ENCODE results near the gene ATP6V0E2. TPM values are rescaled to one million over a fixed set of nuclear protein-coding genes. Genes with fewer than 3 reads are reported as not detected.

Gene ATP6V0E2
- total and polyA plus RNA-seq, 4 donors, result 12.2 to 24.3 (median 18.0) TPM

DNA sequence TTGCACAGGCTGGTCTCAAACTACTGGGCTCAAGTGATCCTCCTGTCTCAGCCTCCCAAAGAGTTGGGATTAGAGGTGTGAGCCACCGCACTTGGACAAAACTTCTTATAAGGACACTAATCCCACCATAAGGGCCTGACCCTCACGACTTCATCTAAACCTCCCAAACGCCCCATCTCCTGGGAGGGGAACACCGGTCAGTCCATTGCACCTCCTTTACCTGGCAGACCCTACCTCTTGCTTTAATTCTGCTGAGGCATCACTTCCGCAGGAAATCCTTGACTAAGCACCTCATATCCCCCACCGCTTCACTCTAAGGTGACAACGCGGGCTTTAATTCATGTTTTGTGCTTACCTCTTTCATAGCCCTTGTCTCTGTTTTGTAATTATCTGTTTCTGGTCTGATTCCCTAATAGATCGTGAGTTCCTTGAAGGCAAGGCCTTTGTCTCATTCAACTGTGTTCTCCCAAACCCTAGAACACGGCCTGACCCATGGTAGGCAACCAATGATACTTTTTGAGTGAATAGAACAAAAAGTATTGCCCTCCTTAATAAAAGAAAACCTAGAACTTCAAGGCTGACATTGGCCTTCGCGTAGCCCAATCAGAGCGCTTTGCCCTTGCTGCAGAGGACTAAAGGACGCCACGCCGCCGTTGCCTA lies 36.1 kb upstream of the ATP6V0E2 start:
- Histone ChIP-seq H3K27me3 (ENCODE audit: control insufficient read depth in 1 of 2, insufficient read depth in 2 of 2, low read length in 1 of 2) (no peaks in the 10 kb centered on the region), H3K4me3 (ENCODE audit: low read length in 2 of 2) (no peak overlapping the region), H3K27ac (ENCODE audit: low read depth in 1 of 2, low read length in 2 of 2) (no peak overlapping the region), H3K9me3 (ENCODE audit: control insufficient read depth, low read length) (no peaks in the 10 kb centered on the region), H3K4me1 (ENCODE audit: control insufficient read depth in 1 of 2, insufficient read depth in 2 of 2, low read length in 2 of 2) (no peaks in the 10 kb centered on the region), H3K36me3 (ENCODE audit: control insufficient read depth in 1 of 2, insufficient read depth in 2 of 2, low read length in 1 of 2) (no peaks in the 10 kb centered on the region)
- ATAC-seq (ENCODE audit: low FRiP score) (no peak), DNase-seq (no peak)
- WGBS, 2 donors, result 34 to 36% methylated on average over 17 of the region's 17 CpGs
- intact Hi-C loops (cut with DNase I), result loop anchor here (2.0 to 10.0 kb wide), 5 partner anchors 37 to 213 kb away; partner anchors contain the start of gene ZNF467 (in 1 of the 2)

DNA sequence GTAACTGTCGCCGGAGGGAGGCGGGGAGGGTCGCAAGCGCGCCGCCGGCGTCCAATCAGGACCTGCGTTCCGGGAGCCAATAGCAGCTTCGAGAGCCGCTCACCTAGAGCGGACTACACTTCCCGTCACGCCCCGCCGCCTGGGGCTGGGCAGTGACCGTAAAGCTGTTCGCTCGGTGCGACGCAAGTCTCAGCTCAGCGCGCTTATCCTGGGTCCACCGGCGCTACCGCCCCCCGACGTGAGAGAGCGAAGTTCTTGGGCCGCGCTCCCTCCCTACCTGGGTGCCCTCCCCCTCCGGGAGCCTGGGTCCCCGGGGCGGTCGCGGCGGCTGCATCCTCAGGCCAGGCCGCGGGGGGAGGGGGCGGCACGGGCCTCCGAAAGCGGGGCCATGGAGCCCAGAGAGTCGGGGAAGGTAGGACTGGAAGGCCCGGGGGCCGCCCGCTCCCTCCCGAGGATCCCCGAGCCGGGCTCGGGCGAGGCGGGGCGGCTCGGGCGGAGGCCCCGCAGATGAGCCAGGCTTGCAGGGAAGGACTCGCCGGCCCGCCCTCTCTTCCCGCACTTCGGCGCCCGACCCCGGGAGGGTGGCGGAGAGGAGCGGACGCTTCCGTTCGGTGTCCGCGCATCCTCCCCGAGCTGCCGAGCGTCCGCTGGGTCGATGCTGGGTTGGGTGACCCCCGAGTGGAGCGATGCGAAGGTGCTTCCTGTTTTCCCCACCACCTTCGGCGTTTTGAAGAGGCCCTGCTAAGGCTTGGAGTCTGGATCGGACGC lies 35.4 kb upstream of the ATP6V0E2 start, which contains the start of gene ZNF862:
Gene ZNF862 (plus strand): TSS at position 152 of the 768 bp plus-strand sequence. CDS start 237 bp downstream, at position 389.
- ATAC-seq (ENCODE audit: low FRiP score) (peak; percentile 99), DNase-seq (peak; percentile 99)
- Histone ChIP-seq H3K36me3 (ENCODE audit: control insufficient read depth in 1 of 2, insufficient read depth in 2 of 2, low read length in 1 of 2) (no peaks in the 10 kb centered on the region), H3K27ac (ENCODE audit: low read depth in 1 of 2, low read length in 2 of 2) (peak within 1 kb of the TSS in 1 of 2 donors; percentile 46), H3K4me1 (ENCODE audit: control insufficient read depth in 1 of 2, insufficient read depth in 2 of 2, low read length in 2 of 2) (no peaks in the 10 kb centered on the region), H3K4me3 (ENCODE audit: low read length in 2 of 2) (peak within 1 kb of the TSS; percentile 72 to 94), H3K27me3 (ENCODE audit: control insufficient read depth in 1 of 2, insufficient read depth in 2 of 2, low read length in 1 of 2) (no peaks in the 10 kb centered on the region), H3K9me3 (ENCODE audit: control insufficient read depth, low read length) (no peaks in the 10 kb centered on the region)
- intact Hi-C loops (cut with DNase I), result loop anchor here (2.0 to 10.0 kb wide), 5 partner anchors 36 to 214 kb away; partner anchors contain the start of gene ZNF467 (in 1 of the 2)
- 0% methylated on average over 55 to 86 of the region's 86 CpGs for WGBS, 2 donors

- DNase-seq, result no peak
- intact Hi-C loops (cut with DNase I), result loop anchor here (2.0 to 10.0 kb wide), 5 partner anchors 36 to 214 kb away; partner anchors contain the start of gene ZNF467 (in 1 of the 2)
- Histone ChIP-seq H3K27ac (ENCODE audit: low read depth in 1 of 2, low read length in 2 of 2) (no peak overlapping the region), H3K4me1 (ENCODE audit: control insufficient read depth in 1 of 2, insufficient read depth in 2 of 2, low read length in 2 of 2) (no peaks in the 10 kb centered on the region), H3K4me3 (ENCODE audit: low read length in 2 of 2) (peak overlapping the region; percentile 72 to 94), H3K36me3 (ENCODE audit: control insufficient read depth in 1 of 2, insufficient read depth in 2 of 2, low read length in 1 of 2) (no peaks in the 10 kb centered on the region), H3K9me3 (ENCODE audit: control insufficient read depth, low read length) (no peaks in the 10 kb centered on the region), H3K27me3 (ENCODE audit: control insufficient read depth in 1 of 2, insufficient read depth in 2 of 2, low read length in 1 of 2) (no peaks in the 10 kb centered on the region)
- 9 to 11% methylated on average over 6 of the region's 6 CpGs for WGBS, 2 donors
- ATAC-seq (ENCODE audit: low FRiP score), result no peak
Observed at GRCh38 chr7:149838992-149839408, 34.8 kb upstream of the ATP6V0E2 start.

- 97 to 98% methylated on average over 5 of the region's 5 CpGs for WGBS, 2 donors
- Histone ChIP-seq H3K9me3 (ENCODE audit: control insufficient read depth, low read length) (no peaks in the 10 kb centered on the region), H3K27me3 (ENCODE audit: control insufficient read depth in 1 of 2, insufficient read depth in 2 of 2, low read length in 1 of 2) (no peaks in the 10 kb centered on the region), H3K36me3 (ENCODE audit: control insufficient read depth in 1 of 2, insufficient read depth in 2 of 2, low read length in 1 of 2) (no peaks in the 10 kb centered on the region), H3K4me3 (ENCODE audit: low read length in 2 of 2) (no peak overlapping the region), H3K27ac (ENCODE audit: low read depth in 1 of 2, low read length in 2 of 2) (no peak overlapping the region), H3K4me1 (ENCODE audit: control insufficient read depth in 1 of 2, insufficient read depth in 2 of 2, low read length in 2 of 2) (no peaks in the 10 kb centered on the region)
- DNase-seq (no peak), ATAC-seq (ENCODE audit: low FRiP score) (no peak)
- intact Hi-C loops (cut with DNase I), result loop anchor here (2.0 to 10.0 kb wide), 5 partner anchors 35 to 215 kb away; partner anchors contain the start of gene ZNF467 (in 1 of the 2)
Observed at GRCh38 chr7:149839933-149840332, 33.8 kb upstream of the ATP6V0E2 start.

- 84 to 91% methylated on average over 9 of the region's 9 CpGs for WGBS, 2 donors
- H3K4me3 ChIP-seq (ENCODE audit: low read length in 2 of 2), result no peak overlapping the region
- H3K36me3 ChIP-seq (ENCODE audit: control insufficient read depth in 1 of 2, insufficient read depth in 2 of 2, low read length in 1 of 2), result peaks cover 0 to 2% of the 10 kb centered on the region in 2 donors
- H3K9me3 ChIP-seq (ENCODE audit: control insufficient read depth, low read length), result no peaks in the 10 kb centered on the region
- no peaks in the 10 kb centered on the region for H3K27me3 ChIP-seq (ENCODE audit: control insufficient read depth in 1 of 2, insufficient read depth in 2 of 2, low read length in 1 of 2)
- intact Hi-C loops (cut with DNase I), result no loop called here
- no peak for DNase-seq
- ATAC-seq (ENCODE audit: low FRiP score), result no peak
- H3K27ac ChIP-seq (ENCODE audit: low read depth in 1 of 2, low read length in 2 of 2), result no peak overlapping the region
- H3K4me1 ChIP-seq (ENCODE audit: control insufficient read depth in 1 of 2, insufficient read depth in 2 of 2, low read length in 2 of 2), result no peaks in the 10 kb centered on the region
Observed at GRCh38 chr7:149843566-149843965, 30.2 kb upstream of the ATP6V0E2 start.

DNA sequence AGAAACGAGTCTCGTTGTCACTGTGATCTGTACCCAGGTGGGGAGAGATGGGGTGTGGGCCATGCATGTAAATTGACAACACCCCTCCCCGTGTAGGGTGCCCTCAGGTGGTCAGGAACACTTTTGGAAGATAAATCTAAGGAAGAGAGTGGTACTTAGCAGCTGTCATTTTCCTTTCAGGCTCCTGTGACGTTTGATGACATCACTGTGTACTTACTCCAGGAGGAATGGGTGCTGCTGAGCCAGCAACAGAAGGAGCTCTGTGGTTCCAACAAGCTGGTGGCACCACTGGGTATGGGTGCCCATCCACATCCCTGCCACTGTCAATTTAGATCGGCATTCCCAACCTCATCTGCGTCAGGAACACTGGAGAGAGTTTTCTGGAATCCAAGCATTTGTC lies 29.3 kb upstream of the ATP6V0E2 start:
- Histone ChIP-seq H3K27ac (ENCODE audit: low read depth in 1 of 2, low read length in 2 of 2) (no peak overlapping the region), H3K4me1 (ENCODE audit: control insufficient read depth in 1 of 2, insufficient read depth in 2 of 2, low read length in 2 of 2) (no peaks in the 10 kb centered on the region), H3K36me3 (ENCODE audit: control insufficient read depth in 1 of 2, insufficient read depth in 2 of 2, low read length in 1 of 2) (peaks cover 0 to 3% of the 10 kb centered on the region in 2 donors), H3K9me3 (ENCODE audit: control insufficient read depth, low read length) (no peaks in the 10 kb centered on the region), H3K27me3 (ENCODE audit: control insufficient read depth in 1 of 2, insufficient read depth in 2 of 2, low read length in 1 of 2) (no peaks in the 10 kb centered on the region), H3K4me3 (ENCODE audit: low read length in 2 of 2) (no peak overlapping the region)
- WGBS, 2 donors, result 66 to 68% methylated on average over 6 of the region's 6 CpGs
- intact Hi-C loops (cut with DNase I), result no loop called here
- DNase-seq (no peak), ATAC-seq (ENCODE audit: low FRiP score) (no peak)

DNA sequence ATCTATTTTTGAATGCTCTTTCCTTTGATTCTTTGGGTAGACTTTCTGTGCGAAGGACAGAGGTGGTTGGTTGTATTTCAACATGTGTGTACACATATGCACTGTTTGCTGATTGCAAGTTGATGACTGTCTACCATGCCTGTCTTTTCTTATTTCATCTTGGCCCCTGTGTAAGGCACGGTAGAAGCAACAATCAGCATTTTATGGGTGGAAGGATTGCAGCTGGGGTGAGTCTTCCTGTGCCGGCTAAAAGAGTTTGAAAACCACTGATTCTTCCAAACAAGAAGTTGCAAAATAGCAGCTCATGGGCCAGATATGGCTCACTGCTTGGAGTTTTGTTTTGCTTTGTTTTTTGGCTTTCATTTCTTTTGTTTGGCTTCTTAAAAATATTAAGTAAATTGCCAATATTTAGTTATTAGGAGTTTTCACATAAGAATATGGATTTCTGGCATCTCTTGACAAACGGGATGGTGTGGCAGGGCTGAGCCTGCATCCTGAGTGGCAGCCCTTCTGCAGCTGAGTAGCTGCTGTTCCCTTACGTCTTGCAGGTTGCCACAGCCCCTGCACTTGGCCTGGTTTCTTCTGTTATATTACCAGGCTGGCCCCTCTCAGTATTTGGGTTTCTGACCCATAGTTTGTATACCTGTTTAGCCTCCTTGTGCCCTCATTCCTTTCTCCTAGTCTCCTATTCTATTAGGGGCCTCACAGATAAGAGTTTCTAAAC lies 28.4 kb upstream of the ATP6V0E2 start:
- intact Hi-C loops (cut with DNase I), result no loop called here
- Histone ChIP-seq H3K9me3 (ENCODE audit: control insufficient read depth, low read length) (no peaks in the 10 kb centered on the region), H3K27ac (ENCODE audit: low read depth in 1 of 2, low read length in 2 of 2) (no peak overlapping the region), H3K4me1 (ENCODE audit: control insufficient read depth in 1 of 2, insufficient read depth in 2 of 2, low read length in 2 of 2) (no peaks in the 10 kb centered on the region), H3K27me3 (ENCODE audit: control insufficient read depth in 1 of 2, insufficient read depth in 2 of 2, low read length in 1 of 2) (no peaks in the 10 kb centered on the region), H3K4me3 (ENCODE audit: low read length in 2 of 2) (no peak overlapping the region), H3K36me3 (ENCODE audit: control insufficient read depth in 1 of 2, insufficient read depth in 2 of 2, low read length in 1 of 2) (peaks cover 0 to 3% of the 10 kb centered on the region in 2 donors)
- ATAC-seq (ENCODE audit: low FRiP score), result no peak
- 84 to 85% methylated on average over 5 of the region's 5 CpGs for WGBS, 2 donors
- DNase-seq, result no peak

GRCh38 chr7:149846021-149846420 lies 27.7 kb upstream of the ATP6V0E2 start:
- no peak overlapping the region for H3K4me3 ChIP-seq (ENCODE audit: low read length in 2 of 2)
- no peaks in the 10 kb centered on the region for H3K4me1 ChIP-seq (ENCODE audit: control insufficient read depth in 1 of 2, insufficient read depth in 2 of 2, low read length in 2 of 2)
- DNase-seq (no peak), ATAC-seq (ENCODE audit: low FRiP score) (no peak)
- H3K27ac ChIP-seq (ENCODE audit: low read depth in 1 of 2, low read length in 2 of 2), result no peak overlapping the region
- 93 to 97% methylated on average over 9 of the region's 9 CpGs for WGBS, 2 donors
- no peaks in the 10 kb centered on the region for H3K9me3 ChIP-seq (ENCODE audit: control insufficient read depth, low read length)
- H3K36me3 ChIP-seq (ENCODE audit: control insufficient read depth in 1 of 2, insufficient read depth in 2 of 2, low read length in 1 of 2), result peaks cover 0 to 3% of the 10 kb centered on the region in 2 donors
- H3K27me3 ChIP-seq (ENCODE audit: control insufficient read depth in 1 of 2, insufficient read depth in 2 of 2, low read length in 1 of 2), result no peaks in the 10 kb centered on the region
- intact Hi-C loops (cut with DNase I), result no loop called here
